GM06990 (cell line): ENCODE measurements around the gene ZNF598.

Source experiments
- DNase-seq: peaks from one replicate; pipeline ENCODE4 v3.0.0-alpha.2; 2011; ENCODE audit not compliant: insufficient read length; ENCODE audit errors: extremely low read depth
- H3K27me3 ChIP-seq: replicated peaks from 2 replicates; pipeline ENCODE4 v1.6.0; 2011; ENCODE audit warnings: low read length; ENCODE audit not compliant: control insufficient read depth, insufficient read depth
- H3K36me3 ChIP-seq: 2 replicates; pipeline ENCODE4 v1.5.1; 2011; ENCODE audit warnings: low read length; ENCODE audit not compliant: control insufficient read depth, insufficient read depth
- H3K4me3 ChIP-seq: replicated peaks from 2 replicates; pipeline ENCODE4 v1.5.1; 2011; ENCODE audit warnings: low read depth, mild to moderate bottlenecking, control low read depth, low read length
- CTCF ChIP-seq: IDR thresholded peaks from 2 replicates; pipeline ENCODE4 v1.5.1; 2011; ENCODE audit warnings: low read length, control low read depth, mild to moderate bottlenecking, inconsistent platforms; ENCODE audit not compliant: insufficient read depth, poor library complexity, severe bottlenecking

ZNF598 gene

GRCh38 chr16:2054543-2055245 lies 45.1 kb upstream of the ZNF598 start:
- H3K27me3 ChIP-seq = no peaks in the 10 kb centered on the region
- no peak overlapping the region for H3K4me3 ChIP-seq
- no peak for TF ChIP-seq CTCF
- DNase-seq = no peak
- peaks cover 22% of the 10 kb centered on the region for H3K36me3 ChIP-seq

GRCh38 chr16:2053897-2054296 lies 44.3 kb upstream of the ZNF598 start:
- H3K36me3 ChIP-seq = peaks cover 22% of the 10 kb centered on the region

GRCh38 chr16:2053211-2053610 lies 43.6 kb upstream of the ZNF598 start:
- DNase-seq = no peak

More at GRCh38 chr16:2053897-2054296, 44.3 kb upstream of the ZNF598 start:
- Histone ChIP-seq H3K4me3 (no peak overlapping the region), H3K27me3 (no peaks in the 10 kb centered on the region)
- TF ChIP-seq CTCF = no peak
- DNase-seq = no peak

GRCh38 chr16:2048116-2048543 lies 38.5 kb upstream of the ZNF598 start:
- no peak for DNase-seq
- Histone ChIP-seq H3K4me3 (peak overlapping the region; percentile 91), H3K27me3 (no peaks in the 10 kb centered on the region), H3K36me3 (peaks cover 9% of the 10 kb centered on the region)
- TF ChIP-seq CTCF = no peak

More at GRCh38 chr16:2053211-2053610, 43.6 kb upstream of the ZNF598 start:
- no peak for TF ChIP-seq CTCF
- Histone ChIP-seq H3K4me3 (no peak overlapping the region), H3K36me3 (peaks cover 22% of the 10 kb centered on the region), H3K27me3 (no peaks in the 10 kb centered on the region)

GRCh38 chr16:2047330-2048115 lies 37.9 kb upstream of the ZNF598 start, which contains the start of the genes NTHL1 and TSC2:
Gene NTHL1, minus strand, starts transcription at chr16:2047834. Its CDS starts 11 bp downstream, at chr16:2047823.
Gene TSC2, plus strand, starts transcription at chr16:2047985. Its CDS starts 631 bp downstream, at chr16:2048616.
- TF ChIP-seq CTCF = no peak

More at GRCh38 chr16:2047330-2048115, 37.9 kb upstream of the ZNF598 start, which contains the start of the genes NTHL1 and TSC2:
- peak within 1 kb of the TSS; percentile 91 for H3K4me3 ChIP-seq
- peak; percentile 96 for DNase-seq
- H3K27me3 ChIP-seq = no peaks in the 10 kb centered on the region
- peaks cover 4% of the 10 kb centered on the region for H3K36me3 ChIP-seq
